ENCODE measurements around the gene RERG.

RERG gene

GRCh38 chr12:15194456-15195368 lies 26.5 kb downstream of the RERG start:
- no peak for DNase-seq (ENCODE audit: low read depth)
- no peak overlapping the region for H3K4me3 ChIP-seq (ENCODE audit: low read length)
- no peak for TF ChIP-seq CTCF (conservative IDR thresholded peaks at IDR 0.05; ENCODE audit: low read length)

GRCh38 chr12:15193946-15194345 lies 27.3 kb downstream of the RERG start:
- no peak for TF ChIP-seq CTCF (conservative IDR thresholded peaks at IDR 0.05; ENCODE audit: low read length)
- DNase-seq (ENCODE audit: low read depth): no peak
- H3K4me3 ChIP-seq (ENCODE audit: low read length): no peak overlapping the region

GRCh38 chr12:15192720-15193119 lies 28.5 kb downstream of the RERG start:
- TF ChIP-seq CTCF (conservative IDR thresholded peaks at IDR 0.05; ENCODE audit: low read length): no peak
- DNase-seq (ENCODE audit: low read depth): no peak
- no peak overlapping the region for H3K4me3 ChIP-seq (ENCODE audit: low read length)

GRCh38 chr12:15188127-15188526 lies 33.1 kb downstream of the RERG start:
- no peak for DNase-seq (ENCODE audit: low read depth)
- no peak overlapping the region for H3K4me3 ChIP-seq (ENCODE audit: low read length)
- no peak for TF ChIP-seq CTCF (conservative IDR thresholded peaks at IDR 0.05; ENCODE audit: low read length)

- no peak for DNase-seq (ENCODE audit: low read depth)
- no peak overlapping the region for H3K4me3 ChIP-seq (ENCODE audit: low read length)
- no peak for TF ChIP-seq CTCF (conservative IDR thresholded peaks at IDR 0.05; ENCODE audit: low read length)
These were observed 34.6 kb downstream of the RERG start for GRCh38 chr12:15186597-15186996.

- no peak for DNase-seq (ENCODE audit: low read depth)
- TF ChIP-seq CTCF (conservative IDR thresholded peaks at IDR 0.05; ENCODE audit: low read length): no peak
- no peak overlapping the region for H3K4me3 ChIP-seq (ENCODE audit: low read length)
These were observed 36.7 kb downstream of the RERG start for GRCh38 chr12:15184484-15184883.

- H3K4me3 ChIP-seq (ENCODE audit: low read length): no peak overlapping the region
- DNase-seq (ENCODE audit: low read depth): no peak
- no peak for TF ChIP-seq CTCF (conservative IDR thresholded peaks at IDR 0.05; ENCODE audit: low read length)
These were observed 37.4 kb downstream of the RERG start for GRCh38 chr12:15183821-15184220.
